HL-60/S4 (cell line): ENCODE measurements around the gene MYO5B.

ENCODE experiments used
- in situ Hi-C: fragments of 300-500 bp; cut with MboI; formaldehyde crosslinking; loops from 2 replicates; pipeline ENCODE4 v1.14.3; 2022; ENCODE audit warnings: low sequenced_read_pairs

Gene MYO5B

GRCh38 chr18:49778826-49779465 lies 416.0 kb downstream of the MYO5B start:
- in situ Hi-C loops, result no loop called here
